RCC 7860 (cell line): ENCODE results near the gene SLX9.

Source experiments
- DNase-seq: peaks from one replicate; pipeline ENCODE4 v3.0.0-alpha.2; 2015; ENCODE audit warnings: low spot score
- FAIRE-seq: peaks from 2 replicates; lab custom pipeline; 2012; peaks lifted over from hg19 to GRCh38; lab: Jason Lieb, UNC

The SLX9 gene

GRCh38 chr21:44914176-44914874, 25.5 kb upstream of the SLX9 start:
- no peak for FAIRE-seq

GRCh38 chr21:44916965-44917364, 22.9 kb upstream of the SLX9 start:
- DNase-seq = no peak

More at GRCh38 chr21:44914176-44914874, 25.5 kb upstream of the SLX9 start:
- DNase-seq = no peak

DNA sequence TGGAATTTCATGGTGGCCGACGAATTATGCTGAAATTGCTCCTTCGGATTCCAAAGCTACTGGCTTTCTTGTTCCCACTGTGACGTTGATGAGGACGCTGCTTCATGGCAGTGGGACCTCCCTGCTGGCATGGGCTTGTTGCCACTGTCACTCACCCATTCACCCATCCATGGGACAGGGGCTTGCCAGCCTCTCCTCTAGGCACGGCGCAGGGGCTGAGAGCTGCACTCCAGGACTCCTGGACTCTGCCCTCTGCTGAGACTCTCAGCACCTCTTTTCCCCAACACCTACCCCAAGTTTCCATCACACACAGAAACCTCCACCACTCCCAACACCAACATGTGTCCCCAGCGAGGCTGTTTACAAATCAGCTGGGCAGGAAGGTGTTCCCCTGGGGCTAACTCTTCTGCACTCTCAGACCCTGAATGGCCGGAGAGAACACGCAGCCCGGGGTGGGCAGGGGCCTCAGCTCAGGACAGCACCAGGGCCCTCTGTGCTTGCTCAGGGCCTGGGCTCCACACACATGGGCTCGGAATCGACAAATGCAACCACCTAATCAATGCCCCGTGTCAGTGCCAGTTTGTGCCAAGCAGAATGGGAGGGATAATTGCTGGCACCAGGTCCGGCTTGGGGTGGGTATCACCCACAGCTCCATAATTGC, 22.3 kb upstream of the SLX9 start:
- DNase-seq = no peak
- no peak for FAIRE-seq

More at GRCh38 chr21:44916965-44917364, 22.9 kb upstream of the SLX9 start:
- no peak for FAIRE-seq

GRCh38 chr21:44918107-44918470, 21.7 kb upstream of the SLX9 start:
- no peak for DNase-seq
- no peak for FAIRE-seq

DNA sequence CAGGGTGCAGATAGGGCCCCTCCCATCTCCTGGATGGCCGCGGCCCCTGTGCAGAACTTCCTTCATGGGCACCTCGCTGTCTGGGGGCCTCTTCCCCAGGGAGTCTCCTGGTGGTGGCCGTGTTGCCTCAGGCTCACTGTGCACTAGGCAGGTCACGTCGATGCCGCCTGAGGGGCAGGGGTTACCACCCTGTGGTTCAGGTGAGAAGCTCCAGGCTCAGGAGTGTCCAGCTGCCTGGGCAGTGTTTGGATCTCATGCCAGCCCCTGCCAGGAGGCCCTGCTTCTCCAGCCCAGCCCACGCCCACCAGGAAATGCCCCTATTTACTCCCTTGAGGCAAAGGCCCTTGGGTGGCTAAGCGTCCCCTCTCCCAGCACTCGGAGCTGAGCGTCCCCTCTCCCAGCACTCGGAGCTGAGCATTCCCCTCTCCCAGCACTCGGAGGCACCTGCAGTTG, 21.2 kb upstream of the SLX9 start:
- DNase-seq = no peak

GRCh38 chr21:44919111-44919912, 20.5 kb upstream of the SLX9 start:
- DNase-seq (no peak), FAIRE-seq (no peak)

More for the DNA sequence above, 21.2 kb upstream of the SLX9 start:
- FAIRE-seq = no peak

DNA sequence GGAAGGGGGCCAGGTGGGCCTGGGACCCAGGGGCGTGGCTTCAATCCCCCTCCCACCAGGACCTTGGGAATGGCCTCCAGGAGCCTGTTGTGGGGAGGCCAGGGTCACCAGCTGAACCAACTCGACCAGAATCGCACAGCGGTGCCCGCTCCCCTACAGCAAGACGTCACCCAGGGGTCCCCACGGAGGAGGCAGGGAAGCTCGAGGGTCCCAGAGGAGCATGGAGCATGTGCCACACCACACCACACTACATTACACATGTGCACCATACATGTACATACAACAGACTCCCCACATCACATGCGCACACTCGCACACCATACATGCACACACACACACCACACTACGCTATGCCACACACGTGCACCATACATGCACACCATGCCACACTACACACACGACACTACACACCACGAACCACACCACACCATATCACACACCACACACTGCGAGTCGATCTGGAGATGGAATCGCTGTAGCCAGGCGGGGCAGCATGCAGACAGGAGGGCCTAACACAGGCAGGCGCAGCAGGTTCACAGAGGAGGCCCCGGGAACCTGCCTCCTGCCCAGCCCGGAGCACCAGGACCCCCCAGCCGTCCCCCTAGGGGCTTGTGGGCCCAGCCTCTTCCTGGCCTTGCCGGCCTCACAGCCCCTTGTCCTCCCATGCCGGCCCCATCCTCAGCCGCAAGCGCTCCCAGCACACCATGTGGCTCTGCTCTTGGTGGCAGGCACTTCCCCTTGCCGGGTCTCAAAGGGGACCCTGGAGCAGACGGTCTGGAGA, 19.7 kb upstream of the SLX9 start:
- DNase-seq (no peak), FAIRE-seq (no peak)

GRCh38 chr21:44920694-44921604, 18.9 kb upstream of the SLX9 start, which contains the start of gene ITGB2:
Gene ITGB2 (minus strand): TSS chr21:44920899. CDS start chr21:44910782, 10,117 bp downstream.
- DNase-seq = no peak
- no peak for FAIRE-seq

DNA sequence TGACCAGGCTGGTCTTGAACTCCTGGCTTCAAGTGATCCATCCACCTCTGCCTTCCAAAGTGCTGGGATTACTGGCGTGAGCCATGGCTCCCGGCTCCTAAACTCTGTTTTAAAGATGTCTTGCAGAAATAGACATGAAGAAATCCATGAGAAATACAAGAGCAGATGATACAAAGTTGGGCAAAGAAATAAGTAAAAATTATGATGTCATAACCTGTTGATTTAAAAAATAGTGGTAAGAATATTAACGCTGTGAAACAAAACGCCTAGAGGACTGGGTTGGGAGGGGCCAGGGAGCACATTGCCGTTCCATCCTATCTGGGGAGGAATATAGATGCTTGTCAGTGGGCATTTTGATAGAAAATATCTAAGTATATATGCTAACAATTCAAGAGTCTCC, 17.9 kb upstream of the SLX9 start:
- DNase-seq (no peak), FAIRE-seq (no peak)

DNA sequence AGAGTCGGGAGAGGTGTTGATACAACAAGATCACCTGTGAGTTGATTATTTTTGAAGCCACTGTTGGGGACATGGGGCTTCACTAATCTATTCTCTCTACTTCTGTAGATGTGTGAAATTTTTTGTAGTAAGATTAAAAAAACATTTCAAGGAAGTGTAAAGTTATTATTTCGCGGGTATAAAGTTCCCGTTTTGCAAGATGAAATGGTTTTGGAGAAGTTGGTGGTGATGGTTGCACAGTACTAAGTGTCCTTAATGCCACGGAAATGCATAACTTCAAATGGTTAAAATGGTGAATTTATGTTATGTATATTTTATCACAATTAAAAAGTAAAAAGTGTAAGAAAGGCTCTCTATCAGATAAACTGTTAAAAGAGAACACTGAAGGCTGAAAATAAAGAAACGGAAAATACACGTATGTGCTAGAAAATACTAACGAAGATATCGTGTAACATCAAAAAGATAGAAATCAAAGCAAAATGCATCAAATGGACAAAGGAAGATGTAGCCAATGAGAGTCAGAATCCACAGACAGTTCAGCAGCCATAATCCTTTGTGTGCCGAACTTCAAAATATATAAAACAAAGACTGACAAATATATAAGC, 16.2 kb upstream of the SLX9 start:
- FAIRE-seq (no peak), DNase-seq (no peak)

DNA sequence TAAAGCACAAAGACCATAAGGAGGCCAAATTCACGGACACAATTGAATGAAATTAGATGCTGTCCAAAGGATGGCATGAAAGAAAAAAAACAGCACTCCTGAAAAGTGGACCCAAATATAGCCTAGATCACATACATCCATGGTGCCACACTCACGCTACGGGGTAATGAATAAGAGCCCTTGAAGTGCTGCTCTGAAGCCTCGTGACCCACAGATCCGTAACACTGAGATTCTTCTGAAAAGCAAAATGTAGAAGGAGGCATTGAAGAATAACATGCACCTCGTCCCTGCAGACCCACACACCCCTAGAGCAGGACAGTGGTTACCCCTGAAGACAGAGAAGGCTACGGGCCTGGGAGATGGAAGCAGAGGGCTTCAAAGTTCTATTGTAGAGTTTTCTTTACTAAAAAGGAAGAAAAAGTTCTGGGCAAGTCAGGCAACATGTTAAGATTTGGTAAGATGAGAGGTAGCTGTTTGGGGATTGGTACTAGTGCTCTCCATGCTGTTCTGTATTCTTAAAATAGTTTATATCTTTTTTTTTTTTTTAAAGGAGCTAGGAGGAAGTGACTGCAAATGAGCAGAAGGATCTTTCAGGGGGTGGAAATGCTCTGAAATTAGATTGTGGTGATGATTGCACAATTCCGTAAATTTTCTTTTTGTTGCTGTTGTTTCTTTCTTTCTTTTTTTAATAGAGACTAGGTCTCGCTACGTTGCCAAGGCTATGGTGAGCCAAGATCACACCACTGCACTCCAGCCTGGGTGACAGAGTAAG, 15.0 kb upstream of the SLX9 start:
- no peak for FAIRE-seq
- DNase-seq = no peak

DNA sequence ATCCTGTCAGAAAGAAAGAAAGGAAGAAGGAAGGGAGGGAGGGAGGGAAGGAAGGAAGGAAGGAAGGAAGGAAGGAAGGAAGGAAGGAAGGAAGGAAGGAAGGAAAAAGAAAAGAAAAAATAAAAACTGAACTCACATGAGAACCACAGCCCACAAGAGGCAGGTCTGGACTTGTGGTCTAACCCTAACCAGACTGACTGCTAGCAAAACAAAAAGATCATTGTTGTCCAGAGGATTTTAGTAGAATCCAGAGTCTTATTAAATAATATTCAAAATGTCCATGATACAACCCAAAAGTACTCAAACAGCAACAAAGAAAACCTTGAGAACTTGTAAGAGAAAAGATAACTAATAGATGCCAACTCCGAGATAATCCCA, 14.5 kb upstream of the SLX9 start:
- DNase-seq (no peak), FAIRE-seq (no peak)

GRCh38 chr21:44926331-44927101, 13.3 kb upstream of the SLX9 start:
- peak; percentile 58 for DNase-seq
- FAIRE-seq = no peak

DNA sequence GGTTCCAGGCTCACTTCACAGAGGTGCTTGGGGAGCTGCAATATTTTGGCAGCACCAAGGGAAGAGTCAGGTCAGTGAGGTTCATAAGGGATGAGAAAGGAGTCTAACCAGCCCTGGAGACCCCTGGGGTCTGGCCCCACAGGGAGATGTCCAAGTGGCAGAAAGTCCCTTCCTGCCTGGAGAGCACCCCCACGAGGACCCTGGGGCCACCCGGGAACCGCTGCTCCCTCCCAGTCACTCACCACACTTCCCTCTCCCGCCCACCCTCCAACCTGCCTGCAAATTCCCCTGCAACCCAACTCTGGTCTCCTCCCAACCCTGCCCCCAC, 12.6 kb upstream of the SLX9 start:
- FAIRE-seq = no peak
- DNase-seq = no peak

- FAIRE-seq (peak; percentile 70), DNase-seq (peak; percentile 90)
Measured at GRCh38 chr21:44927587-44928461, 12.0 kb upstream of the SLX9 start.

DNA sequence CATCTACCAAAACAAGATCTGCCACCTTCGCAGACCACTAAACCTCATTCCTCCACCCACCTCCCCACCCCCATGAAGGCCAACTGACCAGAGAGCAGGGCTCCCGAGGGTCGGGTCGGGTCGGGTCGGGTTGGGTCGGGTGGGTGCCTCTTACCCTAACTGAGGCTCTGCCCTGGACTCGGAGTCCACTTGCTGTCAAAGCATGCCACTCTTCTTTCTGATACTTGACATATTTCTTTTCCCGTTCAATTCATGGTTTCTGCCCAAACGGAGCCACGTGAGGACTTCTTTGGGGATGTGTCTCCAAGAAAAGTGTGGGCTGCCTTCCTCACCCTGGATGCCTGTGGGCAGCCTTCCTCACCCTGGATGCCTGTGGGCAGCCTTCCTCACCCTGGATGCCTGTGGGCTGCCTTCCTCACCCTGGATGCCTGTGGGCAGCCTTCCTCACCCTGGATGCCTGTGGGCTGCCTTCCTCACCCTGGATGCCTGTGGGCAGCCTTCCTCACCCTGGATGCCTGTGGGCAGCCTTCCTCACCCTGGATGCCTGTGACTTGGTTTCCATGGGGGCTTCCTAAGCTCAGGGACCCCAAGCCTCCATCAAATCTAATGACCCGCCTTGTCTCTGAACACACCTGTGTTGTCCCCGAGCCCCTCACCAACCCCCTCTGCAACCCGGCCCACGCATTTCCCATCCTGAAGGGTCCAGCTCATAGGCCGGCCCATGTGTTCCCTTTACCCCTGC, 11.2 kb upstream of the SLX9 start:
- peak; percentile 95 for FAIRE-seq

More for the DNA sequence above, 11.2 kb upstream of the SLX9 start:
- DNase-seq = peak; percentile 78
